ENCODE results near the gene TSSK3. TPM values are rescaled to one million over a fixed set of nuclear protein-coding genes. Genes with fewer than 3 reads are reported as not detected.

TSSK3 gene
- under 1 TPM in 1 of 2 donors, not detected in 1; 0.50 TPM for total RNA-seq
- under 1 TPM in 1 of 2 donors, not detected in 1; 0.14 TPM for polyA plus RNA-seq

GRCh38 chr1:32362474-32363313 is at the start of gene TSSK3, which contains the start of gene FAM229A:
Gene TSSK3, plus strand, starts transcription at chr1:32362539. Its CDS starts 163 bp downstream, at chr1:32362702.
Gene FAM229A, minus strand, starts transcription at chr1:32362485. Its CDS starts 394 bp downstream, at chr1:32362091.
- TF ChIP-seq HNF4G (IDR thresholded peaks at IDR 0.05) (no peak), EGR1 (IDR thresholded peaks at IDR 0.05; ENCODE audit: low read depth in 2 of 2) (no peak), REST (IDR thresholded peaks at IDR 0.05) (no peak), YY1 (IDR thresholded peaks at IDR 0.05) (no peak), JUND (IDR thresholded peaks at IDR 0.05) (no peak), MAX (IDR thresholded peaks at IDR 0.05) (no peak), TAF1 (conservative IDR thresholded peaks at IDR 0.05) (no peak), NR2F2 (IDR thresholded peaks at IDR 0.05) (no peak)
- DNase-seq (ENCODE audit: low spot score), result no peak
- WGBS, result 80% methylated on average over 17 of the region's 17 CpGs
- Histone ChIP-seq H3K36me3 (ENCODE audit: control insufficient read depth in 4 of 4, insufficient read depth in 3 of 4, low read depth in 1 of 4, low read length in 3 of 4) (peaks cover 6 to 28% (median 25%) of the 10 kb centered on the region in 4 donors), H3K27ac (ENCODE audit: low read depth in 1 of 2, low read length in 2 of 2) (peak within 1 kb of the TSS in 1 of 2 donors; percentile 25), H3K9me3 (ENCODE audit: control insufficient read depth in 4 of 4, low read length in 3 of 4) (no peaks in the 10 kb centered on the region), H3K27me3 (ENCODE audit: control insufficient read depth in 4 of 4, insufficient read depth in 4 of 4, low read length in 3 of 4) (no peaks in the 10 kb centered on the region), H3K9ac (ENCODE audit: low read depth in 1 of 2, low read length in 2 of 2) (no peak within 1 kb of the TSS), H3K4me1 (ENCODE audit: control insufficient read depth in 4 of 4, insufficient read depth in 4 of 4, low read length in 3 of 4) (peaks cover 10 to 18% (median 16%) of the 10 kb centered on the region in 4 donors), H3K4me3 (ENCODE audit: low read depth in 1 of 3, low read length in 3 of 3) (peak within 1 kb of the TSS in 1 of 3 donors; percentile 37)

- no peaks in the 10 kb centered on the region for H3K27me3 ChIP-seq (ENCODE audit: control insufficient read depth in 4 of 4, insufficient read depth in 4 of 4, low read length in 3 of 4)
- TF ChIP-seq TAF1 (conservative IDR thresholded peaks at IDR 0.05), result no peak
- TF ChIP-seq EGR1 (IDR thresholded peaks at IDR 0.05; ENCODE audit: low read depth in 2 of 2), result no peak
- no peak for TF ChIP-seq RAD21 (IDR thresholded peaks at IDR 0.05)
- TF ChIP-seq HNF4A (conservative IDR thresholded peaks at IDR 0.05), result no peak
- no peak for TF ChIP-seq REST (IDR thresholded peaks at IDR 0.05)
- TF ChIP-seq SP1 (IDR thresholded peaks at IDR 0.05), result no peak
- TF ChIP-seq CTCF (IDR thresholded peaks at IDR 0.05; ENCODE audit: low read depth, low read length, missing input control), result no peak
- no peak for TF ChIP-seq ATF3 (IDR thresholded peaks at IDR 0.05)
- no peak for TF ChIP-seq HNF4G (IDR thresholded peaks at IDR 0.05)
- no peak for TF ChIP-seq YY1 (IDR thresholded peaks at IDR 0.05)
- TF ChIP-seq GABPA (IDR thresholded peaks at IDR 0.05 in 1 of 2, conservative IDR thresholded peaks at IDR 0.05 in 1 of 2), result no peak
- TF ChIP-seq MAX (IDR thresholded peaks at IDR 0.05), result no peak
- no peak for TF ChIP-seq RXRA (IDR thresholded peaks at IDR 0.05)
- TF ChIP-seq NR2F2 (IDR thresholded peaks at IDR 0.05), result no peak
- no peak for TF ChIP-seq JUND (IDR thresholded peaks at IDR 0.05)
- no peak for TF ChIP-seq FOXA1 (IDR thresholded peaks at IDR 0.05)
- no peak for TF ChIP-seq ZBTB33 (IDR thresholded peaks at IDR 0.05)
- TF ChIP-seq FOXA2 (IDR thresholded peaks at IDR 0.05), result no peak
- 78% methylated on average over 3 of the region's 3 CpGs for WGBS
- peaks cover 4 to 9% (median 8%) of the 10 kb centered on the region in 4 donors for H3K4me1 ChIP-seq (ENCODE audit: control insufficient read depth in 4 of 4, insufficient read depth in 4 of 4, low read length in 3 of 4)
- peaks cover 5 to 12% (median 8%) of the 10 kb centered on the region in 4 donors for H3K36me3 ChIP-seq (ENCODE audit: control insufficient read depth in 4 of 4, insufficient read depth in 3 of 4, low read depth in 1 of 4, low read length in 3 of 4)
- DNase-seq (ENCODE audit: low spot score), result no peak
- no peak overlapping the region for H3K27ac ChIP-seq (ENCODE audit: low read depth in 1 of 2, low read length in 2 of 2)
- no peak overlapping the region for H3K9ac ChIP-seq (ENCODE audit: low read depth in 1 of 2, low read length in 2 of 2)
- H3K4me3 ChIP-seq (ENCODE audit: low read depth in 1 of 3, low read length in 3 of 3), result no peak overlapping the region
- H3K9me3 ChIP-seq (ENCODE audit: control insufficient read depth in 4 of 4, low read length in 3 of 4), result no peaks in the 10 kb centered on the region
Measured at GRCh38 chr1:32316903-32317277, 45.4 kb upstream of the TSSK3 start.
